H9 (cell line): ENCODE results near the gene PRIM2. TPM values are rescaled to one million over a fixed set of nuclear protein-coding genes. Genes with fewer than 3 reads are reported as not detected.
"Not testable (repeated sequence)": the region's sequence is repeated elsewhere in the genome, so short reads cannot be mapped to it uniquely, and the experiment has no call there.

Source experiments
- DNase-seq: peaks from one replicate; pipeline ENCODE4 v3.0.0-alpha.2; 2017
- H2AFZ ChIP-seq: one replicate; pipeline ENCODE4 v1.6.1; 2013; ENCODE audit warnings: mild to moderate bottlenecking, low read length, control low read depth, moderate library complexity
- H2AK5ac ChIP-seq: 2 replicates; pipeline ENCODE4 v1.6.1; 2013; ENCODE audit warnings: low read length, control low read depth, mixed read lengths; ENCODE audit not compliant: insufficient read length
- H2BK120ac ChIP-seq: one replicate; pipeline ENCODE4 v1.6.1; 2013; ENCODE audit warnings: low read depth, mild to moderate bottlenecking, low read length, control low read depth, inconsistent platforms; ENCODE audit not compliant: poor library complexity, severe bottlenecking
- H2BK12ac ChIP-seq: 2 replicates; pipeline ENCODE4 v1.6.1; 2013; ENCODE audit warnings: low read length, control low read depth, mixed read lengths, low read depth; ENCODE audit not compliant: insufficient read length
- H2BK15ac ChIP-seq: 2 replicates; pipeline ENCODE4 v1.6.1; 2013; ENCODE audit warnings: low read depth, low read length, control low read depth
- H2BK20ac ChIP-seq: one replicate; pipeline ENCODE4 v1.6.1; 2013; ENCODE audit warnings: low read depth, mild to moderate bottlenecking, low read length, control low read depth, inconsistent platforms; ENCODE audit not compliant: poor library complexity, severe bottlenecking
- H2BK5ac ChIP-seq: 2 replicates; pipeline ENCODE4 v1.6.1; 2013; ENCODE audit warnings: low read length, control low read depth, mixed read lengths; ENCODE audit not compliant: insufficient read length
- H3K14ac ChIP-seq: 2 replicates; pipeline ENCODE4 v1.6.1; 2013; ENCODE audit warnings: low read length, control low read depth; ENCODE audit not compliant: insufficient read depth
- H3K18ac ChIP-seq: 2 replicates; pipeline ENCODE4 v1.6.1; 2013; ENCODE audit warnings: low read depth, mild to moderate bottlenecking, mixed read lengths, low read length, control low read depth; ENCODE audit not compliant: insufficient read length
- H3K23ac ChIP-seq: 2 replicates; pipeline ENCODE4 v1.6.1; 2013; ENCODE audit warnings: low read length, control low read depth, mixed read lengths, low read depth; ENCODE audit not compliant: insufficient read length
- H3K23me2 ChIP-seq: 2 replicates; pipeline ENCODE4 v1.6.1; 2013; ENCODE audit warnings: low read depth, mild to moderate bottlenecking, mixed read lengths, low read length, control low read depth; ENCODE audit not compliant: insufficient read length, poor library complexity, severe bottlenecking
- H3K27ac ChIP-seq: 2 replicates; pipeline ENCODE4 v1.5.1; 2013; ENCODE audit warnings: low read length, control low read depth, mixed read lengths, low read depth; ENCODE audit not compliant: insufficient read length
- H3K27me3 ChIP-seq: 2 replicates; pipeline ENCODE4 v1.6.1; 2013; ENCODE audit warnings: low read length, control low read depth, inconsistent platforms; ENCODE audit not compliant: insufficient read depth
- H3K4ac ChIP-seq: 2 replicates; pipeline ENCODE4 v1.6.1; 2013; ENCODE audit warnings: low read depth, mild to moderate bottlenecking, control low read depth, inconsistent platforms, low read length, moderate library complexity
- H3K4me1 ChIP-seq: 2 replicates; pipeline ENCODE4 v1.6.1; 2013; ENCODE audit warnings: low read length, control low read depth, inconsistent platforms; ENCODE audit not compliant: insufficient read depth
- H3K4me2 ChIP-seq: 2 replicates; pipeline ENCODE4 v1.6.1; 2013; ENCODE audit warnings: low read length, control low read depth, mixed read lengths; ENCODE audit not compliant: insufficient read length, insufficient read depth
- H3K56ac ChIP-seq: 2 replicates; pipeline ENCODE4 v1.6.1; 2013; ENCODE audit warnings: low read depth, mild to moderate bottlenecking, mixed read lengths, low read length, control low read depth; ENCODE audit not compliant: insufficient read length
- H3K79me1 ChIP-seq: 2 replicates; pipeline ENCODE4 v1.6.1; 2013; ENCODE audit warnings: low read depth, mild to moderate bottlenecking, moderate library complexity, low read length, control low read depth, inconsistent platforms; ENCODE audit not compliant: insufficient read depth, poor library complexity, severe bottlenecking
- H3K79me2 ChIP-seq: 2 replicates; pipeline ENCODE4 v1.6.1; 2013; ENCODE audit warnings: low read length, control low read depth, inconsistent platforms; ENCODE audit not compliant: insufficient read depth
- H3K9ac ChIP-seq: 2 replicates; pipeline ENCODE4 v1.6.1; 2013; ENCODE audit warnings: low read length, control low read depth, mixed read lengths; ENCODE audit not compliant: insufficient read length; ENCODE audit errors: extremely low read depth
- H3K9me3 ChIP-seq: one replicate; pipeline ENCODE4 v1.6.1; 2013; ENCODE audit warnings: low read depth, low read length, inconsistent platforms; ENCODE audit not compliant: control insufficient read depth
- H3T11ph ChIP-seq: one replicate; pipeline ENCODE4 v1.6.1; 2013; ENCODE audit warnings: mild to moderate bottlenecking, low read length, control low read depth, inconsistent platforms
- H4K20me1 ChIP-seq: one replicate; pipeline ENCODE4 v1.6.1; 2013; ENCODE audit not compliant: control insufficient read depth, insufficient read length, insufficient read depth
- H4K5ac ChIP-seq: 2 replicates; pipeline ENCODE4 v1.6.1; 2013; ENCODE audit warnings: low read depth, mild to moderate bottlenecking, mixed read lengths, low read length, control low read depth; ENCODE audit not compliant: insufficient read length
- H4K8ac ChIP-seq: replicated peaks from 2 replicates; pipeline ENCODE4 v1.6.1; 2013; ENCODE audit warnings: low read length, control low read depth, mixed read lengths, low read depth; ENCODE audit not compliant: insufficient read length
- H4K91ac ChIP-seq: 2 replicates; pipeline ENCODE4 v1.6.1; 2013; ENCODE audit warnings: low read depth, mild to moderate bottlenecking, moderate library complexity, mixed read lengths, low read length, control low read depth; ENCODE audit not compliant: insufficient read length
- H3K27ac Mint-ChIP-seq, 3 experiments: 2 replicates in 2 of 3; 3 replicates in 1 of 3; pipeline ENCODE4 v1.8.0; 2020 to 2021; ENCODE audit warnings: mixed read lengths in 3 of 3, mild to moderate bottlenecking in 1 of 3, moderate library complexity in 1 of 3
- H3K27me3 Mint-ChIP-seq: 2 replicates; pipeline ENCODE4 v1.8.0; 2021; ENCODE audit warnings: low read depth, mild to moderate bottlenecking, moderate library complexity, mixed read lengths
- H3K36me3 Mint-ChIP-seq, 3 experiments: 2 replicates in 2 of 3; 3 replicates in 1 of 3; pipeline ENCODE4 v1.8.0; 2020 to 2021; ENCODE audit warnings: low read depth in 3 of 3, mixed read lengths in 3 of 3; ENCODE audit not compliant: insufficient read depth in 1 of 3
- H3K4me1 Mint-ChIP-seq, 2 experiments: 2 replicates each; pipeline ENCODE4 v1.8.0; 2020; ENCODE audit warnings: mixed read lengths in 2 of 2
- H3K4me3 Mint-ChIP-seq, 2 experiments: 2 replicates in 1 of 2; 3 replicates in 1 of 2; pipeline ENCODE4 v1.8.0; 2020 to 2021; ENCODE audit warnings: mild to moderate bottlenecking in 2 of 2, mixed read lengths in 2 of 2, moderate library complexity in 1 of 2
- H3K9me3 Mint-ChIP-seq, 2 experiments: 2 replicates in 1 of 2; 3 replicates in 1 of 2; pipeline ENCODE4 v1.8.0; 2020; ENCODE audit warnings: mild to moderate bottlenecking in 2 of 2, mixed read lengths in 2 of 2, moderate library complexity in 1 of 2
- WGBS: extraction: QIAGEN DNeasy Blood & Tissue Kit; methylation state at CpG from one replicate; pipeline ENCODE4 v1.1.7; 2013; ENCODE audit warnings: missing lambda C conversion rate, low lambda C conversion rate, mixed read lengths; ENCODE audit not compliant: insufficient read length; ENCODE audit errors: extremely low coverage; 5-methylcytosine and 5-hydroxymethylcytosine counted together
- total RNA-seq: library from RNA; stranded (reverse); gene quantifications from 2 replicates; pipeline ENCODE4 v1.2.1, GENCODE V29; 2021

PRIM2 gene
- total RNA-seq, 1 experiment from 2014 or later: 43.0 TPM

DNA sequence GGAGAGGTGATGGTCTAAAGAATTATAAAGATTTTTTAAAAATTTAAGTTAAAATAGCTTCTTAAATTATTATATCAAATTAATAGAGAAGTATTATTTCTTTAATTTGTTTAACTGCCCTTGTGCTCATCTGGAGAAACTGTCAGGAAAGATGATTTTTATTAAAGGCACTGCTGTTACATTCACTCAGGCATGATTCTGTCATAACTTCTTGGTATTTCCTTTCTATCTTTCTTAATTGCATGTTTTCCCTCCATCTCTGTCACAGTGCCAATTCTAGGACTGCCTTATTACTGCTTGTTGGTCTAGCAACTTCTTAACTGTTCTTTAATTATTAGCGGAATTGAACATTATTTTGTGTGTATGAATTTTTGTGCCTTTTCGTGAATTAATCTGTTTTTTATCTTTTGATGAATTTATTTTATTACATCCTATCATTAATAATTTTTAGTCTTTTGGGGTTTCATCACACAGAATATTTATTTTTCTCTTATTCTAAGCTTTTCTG, 47.7 kb downstream of the PRIM2 start:
- H3K27me3 ChIP-seq, H4K91ac ChIP-seq, H3K4ac ChIP-seq, H2BK5ac ChIP-seq, H3K27ac Mint-ChIP-seq, H3K23ac ChIP-seq, H3K79me1 ChIP-seq, H3K9ac ChIP-seq, H3K4me1 ChIP-seq, H4K8ac ChIP-seq, H3K4me1 Mint-ChIP-seq, H3T11ph ChIP-seq, H3K4me3 Mint-ChIP-seq, DNase-seq, H2BK15ac ChIP-seq, H2BK12ac ChIP-seq, H2AK5ac ChIP-seq, H3K79me2 ChIP-seq, H3K56ac ChIP-seq, H3K36me3 Mint-ChIP-seq, H3K18ac ChIP-seq, H3K9me3 Mint-ChIP-seq, H4K5ac ChIP-seq, H2BK20ac ChIP-seq, H3K9me3 ChIP-seq, H3K23me2 ChIP-seq, H3K14ac ChIP-seq, H2AFZ ChIP-seq, H4K20me1 ChIP-seq, H3K27ac ChIP-seq, H2BK120ac ChIP-seq, H3K27me3 Mint-ChIP-seq, H3K4me2 ChIP-seq: not testable (repeated sequence)
- WGBS: no CpG with 5 or more reads among the region's 2 CpGs

DNA sequence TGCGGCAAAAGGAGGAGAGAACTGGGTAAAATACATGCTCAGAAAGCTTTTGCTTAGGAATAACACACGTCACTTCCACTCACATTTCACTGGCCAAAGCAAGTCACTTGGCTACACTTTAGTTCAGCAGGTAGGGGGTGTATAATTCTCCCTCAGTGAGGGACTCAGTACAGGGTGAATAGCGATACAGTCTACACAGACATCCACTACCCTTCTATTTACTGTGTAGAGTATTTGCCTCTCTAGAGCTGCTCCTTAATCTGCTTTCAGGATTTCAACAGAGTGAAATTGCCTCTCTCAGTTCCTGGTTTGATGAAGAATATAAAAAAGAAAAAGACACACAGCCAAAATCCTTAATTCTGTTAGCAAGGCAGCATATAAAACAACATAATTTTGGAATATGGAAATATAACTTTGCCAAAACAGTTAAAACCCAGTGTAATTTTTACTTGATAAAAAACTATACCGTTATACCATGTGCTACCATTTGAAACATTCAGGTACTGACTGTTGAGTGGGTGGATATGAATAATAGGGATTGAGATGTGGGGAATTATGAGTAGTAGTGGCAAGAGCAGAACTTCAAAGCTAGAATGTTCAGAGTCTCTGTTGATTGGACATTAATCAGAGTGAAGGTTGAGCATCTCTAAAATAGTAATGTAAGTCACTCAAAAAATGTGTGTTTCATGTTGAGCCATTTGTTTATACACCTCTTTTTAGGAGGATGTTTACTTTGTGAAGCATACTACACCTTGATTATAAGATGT, 51.7 kb downstream of the PRIM2 start:
- H3K4me1 ChIP-seq, H3K4me1 Mint-ChIP-seq, DNase-seq, H2BK15ac ChIP-seq, H3K4me3 Mint-ChIP-seq, H3K27me3 ChIP-seq, H2AFZ ChIP-seq, H3K56ac ChIP-seq, H4K91ac ChIP-seq, H3T11ph ChIP-seq, H3K9ac ChIP-seq, H4K8ac ChIP-seq, H3K79me1 ChIP-seq, H3K4ac ChIP-seq, H3K23me2 ChIP-seq, H2BK12ac ChIP-seq, H2BK5ac ChIP-seq, H3K18ac ChIP-seq, H2BK20ac ChIP-seq, H4K20me1 ChIP-seq, H3K79me2 ChIP-seq, H2BK120ac ChIP-seq, H3K9me3 ChIP-seq, H2AK5ac ChIP-seq, H3K27me3 Mint-ChIP-seq, H3K23ac ChIP-seq, H3K9me3 Mint-ChIP-seq, H3K14ac ChIP-seq, H3K27ac ChIP-seq, H3K4me2 ChIP-seq, H4K5ac ChIP-seq: not testable (repeated sequence)
- H3K27ac Mint-ChIP-seq: peak overlapping the region in 2 of 3 experiments; percentile 14 to 21; a peak in 2 of 7 replicates
- H3K36me3 Mint-ChIP-seq: peaks cover 13 to 17% (median 14%) of the 10 kb centered on the region in 3 experiments; a peak in 5 of 7 replicates
- no CpG with 5 or more reads among the region's 4 CpGs for WGBS
